ENCODE results near the gene OR52A5. TPM values are rescaled to one million over a fixed set of nuclear protein-coding genes. Genes with fewer than 3 reads are reported as not detected.

Gene OR52A5
- total RNA-seq, 1 donor from 2014 or later, result not detected

- Histone ChIP-seq H3K27ac (no peak overlapping the region), H3K36me3 (no peaks in the 10 kb centered on the region), H3K27me3 (no peaks in the 10 kb centered on the region), H3K4me1 (no peaks in the 10 kb centered on the region), H3K4me3 (no peak overlapping the region), H3K9me3 (no peaks in the 10 kb centered on the region)
- TF ChIP-seq, protein P1, sequence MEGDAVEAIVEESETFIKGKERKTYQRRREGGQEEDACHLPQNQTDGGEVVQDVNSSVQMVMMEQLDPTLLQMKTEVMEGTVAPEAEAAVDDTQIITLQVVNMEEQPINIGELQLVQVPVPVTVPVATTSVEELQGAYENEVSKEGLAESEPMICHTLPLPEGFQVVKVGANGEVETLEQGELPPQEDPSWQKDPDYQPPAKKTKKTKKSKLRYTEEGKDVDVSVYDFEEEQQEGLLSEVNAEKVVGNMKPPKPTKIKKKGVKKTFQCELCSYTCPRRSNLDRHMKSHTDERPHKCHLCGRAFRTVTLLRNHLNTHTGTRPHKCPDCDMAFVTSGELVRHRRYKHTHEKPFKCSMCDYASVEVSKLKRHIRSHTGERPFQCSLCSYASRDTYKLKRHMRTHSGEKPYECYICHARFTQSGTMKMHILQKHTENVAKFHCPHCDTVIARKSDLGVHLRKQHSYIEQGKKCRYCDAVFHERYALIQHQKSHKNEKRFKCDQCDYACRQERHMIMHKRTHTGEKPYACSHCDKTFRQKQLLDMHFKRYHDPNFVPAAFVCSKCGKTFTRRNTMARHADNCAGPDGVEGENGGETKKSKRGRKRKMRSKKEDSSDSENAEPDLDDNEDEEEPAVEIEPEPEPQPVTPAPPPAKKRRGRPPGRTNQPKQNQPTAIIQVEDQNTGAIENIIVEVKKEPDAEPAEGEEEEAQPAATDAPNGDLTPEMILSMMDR (IDR thresholded peaks at IDR 0.05), result no peak
- intact Hi-C loops (cut with DNase I), result no loop called here
- no peak for DNase-seq (ENCODE audit: low spot score in 2 of 2)
These were observed 19.3 kb downstream of the OR52A5 start for GRCh38 chr11:5118893-5119292.

GRCh38 chr11:5117588-5117987 lies 20.6 kb downstream of the OR52A5 start:
- DNase-seq (ENCODE audit: low spot score in 2 of 2), result no peak
- intact Hi-C loops (cut with DNase I), result no loop called here
- no peaks in the 10 kb centered on the region for H3K4me1 ChIP-seq
- H3K4me3 ChIP-seq, result no peak overlapping the region
- TF ChIP-seq, protein P1 (IDR thresholded peaks at IDR 0.05), result no peak
- H3K27me3 ChIP-seq, result no peaks in the 10 kb centered on the region
- no peak overlapping the region for H3K27ac ChIP-seq
- H3K36me3 ChIP-seq, result no peaks in the 10 kb centered on the region
- no peaks in the 10 kb centered on the region for H3K9me3 ChIP-seq

DNA sequence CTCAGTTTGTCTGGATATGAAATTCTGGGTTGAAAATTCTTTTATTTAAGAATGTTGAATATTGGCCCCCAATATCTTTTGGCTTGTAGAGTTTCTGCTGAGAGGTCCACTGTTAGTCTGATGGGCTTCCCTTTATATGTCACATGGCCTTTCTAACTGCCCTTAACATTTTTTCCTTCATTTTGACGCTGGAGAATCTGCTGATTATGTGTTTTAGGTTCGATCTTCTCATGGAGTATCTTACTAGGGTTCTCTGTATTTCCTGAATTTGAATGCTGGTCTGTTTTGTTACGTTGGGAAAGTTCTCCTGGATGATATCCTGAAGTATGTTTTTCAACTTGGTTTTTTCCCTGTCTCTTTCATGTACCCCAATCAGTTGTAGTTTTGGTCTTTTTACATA lies 22.8 kb downstream of the OR52A5 start:
- TF ChIP-seq, protein P1 (IDR thresholded peaks at IDR 0.05), result no peak
- intact Hi-C loops (cut with DNase I), result no loop called here
- H3K9me3 ChIP-seq, result no peaks in the 10 kb centered on the region
- DNase-seq (ENCODE audit: low spot score in 2 of 2), result no peak
- H3K27me3 ChIP-seq, result no peaks in the 10 kb centered on the region
- no peak overlapping the region for H3K27ac ChIP-seq
- H3K4me3 ChIP-seq, result no peak overlapping the region
- no peaks in the 10 kb centered on the region for H3K36me3 ChIP-seq
- H3K4me1 ChIP-seq, result no peaks in the 10 kb centered on the region

GRCh38 chr11:5107285-5107684 lies 30.9 kb downstream of the OR52A5 start:
- Histone ChIP-seq H3K4me3 (no peak overlapping the region), H3K27me3 (no peaks in the 10 kb centered on the region), H3K36me3 (no peaks in the 10 kb centered on the region), H3K27ac (no peak overlapping the region), H3K4me1 (no peaks in the 10 kb centered on the region), H3K9me3 (no peaks in the 10 kb centered on the region)
- no peak for DNase-seq (ENCODE audit: low spot score in 2 of 2)
- intact Hi-C loops (cut with DNase I), result no loop called here
- TF ChIP-seq, protein P1 (IDR thresholded peaks at IDR 0.05), result no peak

DNA sequence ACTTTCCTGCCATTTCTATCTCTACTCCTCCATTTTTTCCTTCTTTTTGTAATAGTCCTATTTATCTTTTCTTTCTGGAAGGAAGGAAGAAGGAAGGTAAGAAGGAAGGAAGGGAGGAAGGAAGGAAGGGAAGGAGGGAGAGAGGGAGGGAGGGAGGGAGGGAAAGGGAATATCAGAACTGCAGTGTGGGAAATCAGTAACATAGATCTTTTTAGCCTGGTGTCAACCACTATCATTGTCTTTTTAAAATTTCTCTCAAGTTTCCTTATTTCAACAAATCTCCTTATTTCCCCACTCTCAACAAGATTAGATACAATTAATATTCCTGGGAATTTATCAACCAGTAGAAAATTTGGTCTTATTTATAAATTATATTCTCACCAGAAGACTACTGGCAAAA lies 35.1 kb downstream of the OR52A5 start:
- Histone ChIP-seq H3K4me1 (no peaks in the 10 kb centered on the region), H3K27ac (no peak overlapping the region), H3K36me3 (no peaks in the 10 kb centered on the region), H3K9me3 (no peaks in the 10 kb centered on the region), H3K4me3 (no peak overlapping the region), H3K27me3 (no peaks in the 10 kb centered on the region)
- intact Hi-C loops (cut with DNase I), result no loop called here
- TF ChIP-seq, protein P1 (IDR thresholded peaks at IDR 0.05), result no peak
- no peak for DNase-seq (ENCODE audit: low spot score in 2 of 2)

DNA sequence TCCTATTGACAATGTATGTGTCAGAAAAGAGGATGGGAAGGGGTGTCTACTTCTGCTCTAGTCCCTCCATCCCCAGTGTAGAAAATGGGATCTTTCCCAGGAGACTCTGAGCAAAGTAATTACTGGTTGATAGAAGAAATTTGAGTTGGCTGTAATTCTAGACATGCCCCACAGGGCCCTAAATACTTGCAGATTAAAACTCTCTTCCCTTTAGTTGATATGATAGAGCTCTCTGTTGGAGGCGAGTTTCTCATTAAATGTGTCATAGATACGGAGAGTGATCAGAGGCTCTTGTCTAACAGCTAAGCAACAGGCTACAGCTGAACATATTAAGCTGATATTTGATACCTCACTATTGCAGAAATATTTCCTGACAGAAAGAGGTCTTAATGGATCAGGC lies 35.9 kb downstream of the OR52A5 start:
- Histone ChIP-seq H3K4me3 (no peak overlapping the region), H3K27ac (no peak overlapping the region), H3K4me1 (no peaks in the 10 kb centered on the region), H3K9me3 (no peaks in the 10 kb centered on the region), H3K36me3 (no peaks in the 10 kb centered on the region), H3K27me3 (no peaks in the 10 kb centered on the region)
- TF ChIP-seq, protein P1 (IDR thresholded peaks at IDR 0.05), result no peak
- no peak for DNase-seq (ENCODE audit: low spot score in 2 of 2)
- intact Hi-C loops (cut with DNase I), result no loop called here

All from ascending aorta (tissue), 2 donors.